H9 (cell line): ENCODE results near the gene FPR2. TPM values are rescaled to one million over a fixed set of nuclear protein-coding genes. Genes with fewer than 3 reads are reported as not detected.

Experiments
- DNase-seq: peaks from one replicate; pipeline ENCODE4 v3.0.0-alpha.2; 2017
- H2AFZ ChIP-seq: one replicate; pipeline ENCODE4 v1.6.1; 2013; ENCODE audit warnings: mild to moderate bottlenecking, low read length, control low read depth, moderate library complexity
- H2AK5ac ChIP-seq: 2 replicates; pipeline ENCODE4 v1.6.1; 2013; ENCODE audit warnings: low read length, control low read depth, mixed read lengths; ENCODE audit not compliant: insufficient read length
- H2BK120ac ChIP-seq: one replicate; pipeline ENCODE4 v1.6.1; 2013; ENCODE audit warnings: low read depth, mild to moderate bottlenecking, low read length, control low read depth, inconsistent platforms; ENCODE audit not compliant: poor library complexity, severe bottlenecking
- H2BK12ac ChIP-seq: 2 replicates; pipeline ENCODE4 v1.6.1; 2013; ENCODE audit warnings: low read length, control low read depth, mixed read lengths, low read depth; ENCODE audit not compliant: insufficient read length
- H2BK15ac ChIP-seq: 2 replicates; pipeline ENCODE4 v1.6.1; 2013; ENCODE audit warnings: low read depth, low read length, control low read depth
- H2BK20ac ChIP-seq: one replicate; pipeline ENCODE4 v1.6.1; 2013; ENCODE audit warnings: low read depth, mild to moderate bottlenecking, low read length, control low read depth, inconsistent platforms; ENCODE audit not compliant: poor library complexity, severe bottlenecking
- H2BK5ac ChIP-seq: 2 replicates; pipeline ENCODE4 v1.6.1; 2013; ENCODE audit warnings: low read length, control low read depth, mixed read lengths; ENCODE audit not compliant: insufficient read length
- H3K14ac ChIP-seq: 2 replicates; pipeline ENCODE4 v1.6.1; 2013; ENCODE audit warnings: low read length, control low read depth; ENCODE audit not compliant: insufficient read depth
- H3K18ac ChIP-seq: 2 replicates; pipeline ENCODE4 v1.6.1; 2013; ENCODE audit warnings: low read depth, mild to moderate bottlenecking, mixed read lengths, low read length, control low read depth; ENCODE audit not compliant: insufficient read length
- H3K23ac ChIP-seq: 2 replicates; pipeline ENCODE4 v1.6.1; 2013; ENCODE audit warnings: low read length, control low read depth, mixed read lengths, low read depth; ENCODE audit not compliant: insufficient read length
- H3K23me2 ChIP-seq: 2 replicates; pipeline ENCODE4 v1.6.1; 2013; ENCODE audit warnings: low read depth, mild to moderate bottlenecking, mixed read lengths, low read length, control low read depth; ENCODE audit not compliant: insufficient read length, poor library complexity, severe bottlenecking
- H3K27ac ChIP-seq: 2 replicates; pipeline ENCODE4 v1.5.1; 2013; ENCODE audit warnings: low read length, control low read depth, mixed read lengths, low read depth; ENCODE audit not compliant: insufficient read length
- H3K27me3 ChIP-seq: 2 replicates; pipeline ENCODE4 v1.6.1; 2013; ENCODE audit warnings: low read length, control low read depth, inconsistent platforms; ENCODE audit not compliant: insufficient read depth
- H3K4ac ChIP-seq: 2 replicates; pipeline ENCODE4 v1.6.1; 2013; ENCODE audit warnings: low read depth, mild to moderate bottlenecking, control low read depth, inconsistent platforms, low read length, moderate library complexity
- H3K4me1 ChIP-seq: 2 replicates; pipeline ENCODE4 v1.6.1; 2013; ENCODE audit warnings: low read length, control low read depth, inconsistent platforms; ENCODE audit not compliant: insufficient read depth
- H3K4me2 ChIP-seq: 2 replicates; pipeline ENCODE4 v1.6.1; 2013; ENCODE audit warnings: low read length, control low read depth, mixed read lengths; ENCODE audit not compliant: insufficient read length, insufficient read depth
- H3K56ac ChIP-seq: 2 replicates; pipeline ENCODE4 v1.6.1; 2013; ENCODE audit warnings: low read depth, mild to moderate bottlenecking, mixed read lengths, low read length, control low read depth; ENCODE audit not compliant: insufficient read length
- H3K79me1 ChIP-seq: 2 replicates; pipeline ENCODE4 v1.6.1; 2013; ENCODE audit warnings: low read depth, mild to moderate bottlenecking, moderate library complexity, low read length, control low read depth, inconsistent platforms; ENCODE audit not compliant: insufficient read depth, poor library complexity, severe bottlenecking
- H3K79me2 ChIP-seq: 2 replicates; pipeline ENCODE4 v1.6.1; 2013; ENCODE audit warnings: low read length, control low read depth, inconsistent platforms; ENCODE audit not compliant: insufficient read depth
- H3K9ac ChIP-seq: 2 replicates; pipeline ENCODE4 v1.6.1; 2013; ENCODE audit warnings: low read length, control low read depth, mixed read lengths; ENCODE audit not compliant: insufficient read length; ENCODE audit errors: extremely low read depth
- H3K9me3 ChIP-seq: one replicate; pipeline ENCODE4 v1.6.1; 2013; ENCODE audit warnings: low read depth, low read length, inconsistent platforms; ENCODE audit not compliant: control insufficient read depth
- H3T11ph ChIP-seq: one replicate; pipeline ENCODE4 v1.6.1; 2013; ENCODE audit warnings: mild to moderate bottlenecking, low read length, control low read depth, inconsistent platforms
- H4K20me1 ChIP-seq: one replicate; pipeline ENCODE4 v1.6.1; 2013; ENCODE audit not compliant: control insufficient read depth, insufficient read length, insufficient read depth
- H4K5ac ChIP-seq: 2 replicates; pipeline ENCODE4 v1.6.1; 2013; ENCODE audit warnings: low read depth, mild to moderate bottlenecking, mixed read lengths, low read length, control low read depth; ENCODE audit not compliant: insufficient read length
- H4K8ac ChIP-seq: replicated peaks from 2 replicates; pipeline ENCODE4 v1.6.1; 2013; ENCODE audit warnings: low read length, control low read depth, mixed read lengths, low read depth; ENCODE audit not compliant: insufficient read length
- H4K91ac ChIP-seq: 2 replicates; pipeline ENCODE4 v1.6.1; 2013; ENCODE audit warnings: low read depth, mild to moderate bottlenecking, moderate library complexity, mixed read lengths, low read length, control low read depth; ENCODE audit not compliant: insufficient read length
- H3K27ac Mint-ChIP-seq, 3 experiments: 2 replicates in 2 of 3; 3 replicates in 1 of 3; pipeline ENCODE4 v1.8.0; 2020 to 2021; ENCODE audit warnings: mixed read lengths in 3 of 3, mild to moderate bottlenecking in 1 of 3, moderate library complexity in 1 of 3
- H3K27me3 Mint-ChIP-seq: 2 replicates; pipeline ENCODE4 v1.8.0; 2021; ENCODE audit warnings: low read depth, mild to moderate bottlenecking, moderate library complexity, mixed read lengths
- H3K36me3 Mint-ChIP-seq, 3 experiments: 2 replicates in 2 of 3; 3 replicates in 1 of 3; pipeline ENCODE4 v1.8.0; 2020 to 2021; ENCODE audit warnings: low read depth in 3 of 3, mixed read lengths in 3 of 3; ENCODE audit not compliant: insufficient read depth in 1 of 3
- H3K4me1 Mint-ChIP-seq, 2 experiments: 2 replicates each; pipeline ENCODE4 v1.8.0; 2020; ENCODE audit warnings: mixed read lengths in 2 of 2
- H3K4me3 Mint-ChIP-seq, 2 experiments: 2 replicates in 1 of 2; 3 replicates in 1 of 2; pipeline ENCODE4 v1.8.0; 2020 to 2021; ENCODE audit warnings: mild to moderate bottlenecking in 2 of 2, mixed read lengths in 2 of 2, moderate library complexity in 1 of 2
- H3K9me3 Mint-ChIP-seq, 2 experiments: 2 replicates in 1 of 2; 3 replicates in 1 of 2; pipeline ENCODE4 v1.8.0; 2020; ENCODE audit warnings: mild to moderate bottlenecking in 2 of 2, mixed read lengths in 2 of 2, moderate library complexity in 1 of 2
- WGBS: extraction: QIAGEN DNeasy Blood & Tissue Kit; methylation state at CpG from one replicate; pipeline ENCODE4 v1.1.7; 2013; ENCODE audit warnings: missing lambda C conversion rate, low lambda C conversion rate, mixed read lengths; ENCODE audit not compliant: insufficient read length; ENCODE audit errors: extremely low coverage; 5-methylcytosine and 5-hydroxymethylcytosine counted together
- total RNA-seq: library from RNA; stranded (reverse); gene quantifications from 2 replicates; pipeline ENCODE4 v1.2.1, GENCODE V29; 2021
- TF ChIP-seq, protein P1 (sequence below): fragments of 200-600 bp; sonication (generic); conservative IDR thresholded peaks from 3 replicates; pipeline ENCODE4 v1.8.0; 2021; ENCODE audit warnings: antibody characterized with exemption, mild to moderate bottlenecking

The FPR2 gene
- total RNA-seq, 1 experiment from 2014 or later, result not detected

GRCh38 chr19:51799034-51799773 lies 38.2 kb downstream of the FPR2 start:
- Histone ChIP-seq H4K8ac (no peak overlapping the region), H4K91ac (no peak overlapping the region), H2AK5ac (no peak overlapping the region), H3K27me3 (no peaks in the 10 kb centered on the region), H4K5ac (no peak overlapping the region), H2AFZ (no peak overlapping the region), H2BK12ac (no peak overlapping the region), H3K9ac (no peak overlapping the region), H3K23me2 (no peaks in the 10 kb centered on the region), H3K4me1 (no peaks in the 10 kb centered on the region), H3K9me3 (no peaks in the 10 kb centered on the region), H3K4me2 (no peak overlapping the region), H3K79me1 (no peaks in the 10 kb centered on the region), H3T11ph (no peak overlapping the region), H2BK15ac (no peak overlapping the region), H3K23ac (no peak overlapping the region), H2BK5ac (no peak overlapping the region), H2BK20ac (no peak overlapping the region), H3K27ac (no peak overlapping the region), H4K20me1 (no peaks in the 10 kb centered on the region), H3K56ac (no peak overlapping the region), H2BK120ac (no peak overlapping the region), H3K14ac (no peak overlapping the region), H3K18ac (no peak overlapping the region), H3K79me2 (no peaks in the 10 kb centered on the region), H3K4ac (no peak overlapping the region)
- no peak for DNase-seq
- H3K27me3 Mint-ChIP-seq, result peaks cover 7% of the 10 kb centered on the region; the same call in 1 of the 2 replicates
- peaks cover 0 to 15% (median 5%) of the 10 kb centered on the region in 3 experiments; a peak in 2 of 7 replicates for H3K36me3 Mint-ChIP-seq
- H3K27ac Mint-ChIP-seq, result no peak overlapping the region
- H3K4me3 Mint-ChIP-seq, result no peak overlapping the region
- TF ChIP-seq, protein P1, sequence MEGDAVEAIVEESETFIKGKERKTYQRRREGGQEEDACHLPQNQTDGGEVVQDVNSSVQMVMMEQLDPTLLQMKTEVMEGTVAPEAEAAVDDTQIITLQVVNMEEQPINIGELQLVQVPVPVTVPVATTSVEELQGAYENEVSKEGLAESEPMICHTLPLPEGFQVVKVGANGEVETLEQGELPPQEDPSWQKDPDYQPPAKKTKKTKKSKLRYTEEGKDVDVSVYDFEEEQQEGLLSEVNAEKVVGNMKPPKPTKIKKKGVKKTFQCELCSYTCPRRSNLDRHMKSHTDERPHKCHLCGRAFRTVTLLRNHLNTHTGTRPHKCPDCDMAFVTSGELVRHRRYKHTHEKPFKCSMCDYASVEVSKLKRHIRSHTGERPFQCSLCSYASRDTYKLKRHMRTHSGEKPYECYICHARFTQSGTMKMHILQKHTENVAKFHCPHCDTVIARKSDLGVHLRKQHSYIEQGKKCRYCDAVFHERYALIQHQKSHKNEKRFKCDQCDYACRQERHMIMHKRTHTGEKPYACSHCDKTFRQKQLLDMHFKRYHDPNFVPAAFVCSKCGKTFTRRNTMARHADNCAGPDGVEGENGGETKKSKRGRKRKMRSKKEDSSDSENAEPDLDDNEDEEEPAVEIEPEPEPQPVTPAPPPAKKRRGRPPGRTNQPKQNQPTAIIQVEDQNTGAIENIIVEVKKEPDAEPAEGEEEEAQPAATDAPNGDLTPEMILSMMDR, result no peak
- H3K9me3 Mint-ChIP-seq, result peaks cover 77 to 88% of the 10 kb centered on the region in 2 experiments
- H3K4me1 Mint-ChIP-seq, result no peaks in the 10 kb centered on the region
- WGBS, result no CpG with 5 or more reads among the region's 20 CpGs
